GM12875 (cell line): Measurements from ENCODE around the gene ACER2.
A peak's percentile ranks its signal among the peaks of the same experiment; 100 is the strongest.

Source experiments
- H3K4me3 ChIP-seq: one replicate; pipeline ENCODE4 v1.5.1; 2011; ENCODE audit warnings: low read depth, low read length, control low read depth
- CTCF ChIP-seq: IDR thresholded peaks from 2 replicates; pipeline ENCODE4 v1.5.1; 2011; ENCODE audit warnings: low read depth, mild to moderate bottlenecking, control low read depth, inconsistent platforms, low read length, moderate library complexity, borderline replicate concordance; ENCODE audit not compliant: insufficient read depth

ACER2 gene

DNA sequence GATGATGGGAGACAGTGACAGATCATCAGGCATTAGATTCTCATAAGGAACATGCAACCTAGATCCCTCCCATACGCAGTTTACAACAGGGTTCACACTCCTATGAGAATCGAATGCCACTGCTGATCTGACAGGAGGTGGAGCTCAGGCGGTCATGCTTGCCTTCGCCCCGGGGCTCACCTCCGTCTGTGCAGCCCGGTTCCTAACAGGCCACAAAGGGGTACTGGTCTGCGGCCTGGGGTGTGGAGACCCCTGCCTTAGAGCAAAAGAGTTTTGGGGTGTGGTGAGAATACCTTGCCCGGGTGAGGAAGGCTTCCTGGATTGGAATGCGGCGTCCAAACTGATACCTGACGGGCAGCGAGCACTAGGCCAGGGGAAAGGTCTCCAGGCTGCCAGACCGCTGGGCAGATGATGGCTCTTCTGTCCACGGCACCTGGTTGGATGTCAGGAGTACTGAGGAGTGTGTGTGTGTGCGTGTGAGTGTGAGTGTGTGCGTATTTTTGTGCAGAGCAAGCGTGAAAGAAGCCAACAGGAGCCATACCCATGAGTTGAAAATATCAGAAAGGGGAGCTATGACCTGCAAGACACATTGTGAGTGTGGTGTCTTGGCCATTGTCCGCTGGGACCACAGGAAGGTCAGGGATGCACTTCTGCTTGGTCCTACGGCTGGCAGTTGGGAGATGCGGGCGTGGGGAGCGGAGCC, 55.4 kb downstream of the ACER2 start:
- TF ChIP-seq CTCF = no peak
- H3K4me3 ChIP-seq = peak overlapping the region; percentile 48

DNA sequence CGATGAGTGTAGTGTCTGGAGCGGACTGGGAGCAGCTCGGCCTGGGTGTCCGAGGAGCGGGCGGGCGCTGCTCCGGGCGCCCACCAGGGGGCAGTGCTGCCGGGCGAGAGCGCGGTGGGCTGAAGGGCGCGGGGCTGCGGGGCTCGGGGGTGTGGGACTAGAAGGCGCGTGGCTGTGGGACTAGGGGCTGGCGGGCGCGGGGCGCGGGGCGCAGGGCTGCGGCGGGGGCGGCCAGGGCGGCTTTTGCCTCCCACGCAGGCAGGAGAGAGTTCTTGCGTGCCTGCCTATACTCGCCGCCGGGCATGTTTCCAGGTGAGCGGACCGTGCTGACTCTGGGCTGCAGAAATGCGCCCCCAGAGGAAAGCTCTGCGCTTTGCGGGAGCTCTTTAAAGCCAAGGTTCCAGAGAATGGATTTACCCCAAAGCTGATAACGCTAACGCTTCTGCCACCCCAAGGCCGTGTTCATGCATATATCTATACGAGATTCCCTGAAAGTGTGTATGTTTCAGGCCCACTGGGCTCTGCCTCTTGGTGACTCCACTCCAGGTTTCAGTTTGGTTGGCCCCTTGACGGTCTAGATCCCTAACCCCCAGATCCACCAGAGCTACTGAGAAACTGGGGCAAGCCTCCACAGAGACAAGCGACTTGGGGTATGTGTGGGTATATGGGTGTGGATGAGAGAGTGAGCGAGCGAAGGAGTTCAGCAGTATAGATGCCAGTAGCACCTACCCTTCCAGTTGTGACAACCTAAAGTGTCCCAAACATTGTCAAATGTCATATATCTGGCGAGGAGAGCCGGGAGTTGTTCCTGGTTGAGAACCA, 56.2 kb downstream of the ACER2 start:
- peak overlapping the region; percentile 48 for H3K4me3 ChIP-seq
- TF ChIP-seq CTCF = peak; percentile 92

DNA sequence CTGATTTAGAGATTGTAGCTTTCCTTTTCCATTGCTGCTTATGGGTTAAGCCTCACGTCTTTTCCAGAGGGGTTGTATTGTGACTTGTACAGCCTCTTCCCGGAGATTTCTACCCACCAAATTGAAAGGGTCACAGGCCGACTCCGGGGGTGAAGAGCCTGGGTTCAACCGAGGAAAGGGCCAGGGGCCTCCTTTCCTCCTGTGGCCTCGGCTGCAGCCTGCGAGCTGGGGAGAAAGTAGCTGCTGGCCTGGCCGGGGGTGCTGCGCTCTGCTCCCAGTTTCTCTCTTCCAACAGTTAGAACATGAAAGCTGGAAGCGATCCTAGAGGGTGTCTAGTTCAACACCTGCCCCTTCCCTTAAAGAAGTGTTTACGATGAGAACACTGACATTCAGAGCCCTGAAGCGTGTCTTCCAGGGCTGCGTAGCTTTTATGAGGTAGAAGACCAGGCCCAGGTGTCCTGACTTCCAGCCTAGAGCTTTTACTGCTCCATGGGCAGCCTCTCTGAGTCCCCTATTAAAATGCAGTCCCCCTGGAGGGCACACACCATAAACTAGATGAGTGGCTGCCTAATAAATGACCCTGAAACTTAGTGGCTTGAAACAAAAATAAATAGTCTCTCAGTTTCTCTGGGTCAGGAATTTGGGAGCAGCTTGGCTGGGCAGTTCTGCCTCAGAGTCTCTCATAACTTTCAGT, 56.9 kb downstream of the ACER2 start:
- no peak for TF ChIP-seq CTCF
- no peak overlapping the region for H3K4me3 ChIP-seq

DNA sequence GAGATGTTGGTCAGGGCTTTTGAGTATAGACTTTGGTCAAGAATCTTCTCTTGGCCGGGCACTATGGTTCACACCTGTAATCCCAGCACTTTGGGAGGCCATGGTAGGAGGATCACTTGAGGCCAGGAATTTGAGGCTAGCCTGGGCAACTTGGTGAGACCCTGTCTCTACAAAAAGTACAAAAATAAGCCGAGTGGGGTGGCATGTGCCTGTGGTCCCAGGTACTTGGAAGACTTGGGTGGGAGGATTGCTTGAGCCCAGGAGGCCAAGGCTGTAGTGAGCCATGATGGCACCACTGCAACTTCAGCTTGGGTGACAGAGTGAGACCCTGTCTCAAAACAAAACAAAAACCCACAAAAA, 57.5 kb downstream of the ACER2 start:
- no peak for TF ChIP-seq CTCF
- no peak overlapping the region for H3K4me3 ChIP-seq

- TF ChIP-seq CTCF = no peak
Measured at GRCh38 chr9:19469271-19469670, 60.5 kb downstream of the ACER2 start.

DNA sequence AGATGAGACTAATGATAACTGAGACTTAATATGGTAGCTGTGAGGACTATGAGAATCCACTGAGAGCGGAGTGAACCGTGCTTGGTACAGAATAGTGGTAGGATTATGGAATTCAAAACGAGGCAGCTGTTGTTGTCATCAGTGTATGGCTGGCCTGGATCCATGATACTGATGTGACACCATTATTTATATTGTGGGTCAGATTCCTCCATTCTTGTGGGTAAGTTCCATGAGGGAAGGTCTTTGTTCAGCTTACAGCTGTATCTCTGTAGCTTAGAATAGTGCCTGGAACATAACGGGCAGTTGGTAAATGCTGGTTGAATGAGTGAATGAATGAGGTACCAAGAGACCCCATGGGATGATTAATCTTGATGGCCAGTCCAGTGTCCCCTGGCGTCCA, 61.8 kb downstream of the ACER2 start:
- TF ChIP-seq CTCF = no peak
- no peak overlapping the region for H3K4me3 ChIP-seq

More at GRCh38 chr9:19469271-19469670, 60.5 kb downstream of the ACER2 start:
- H3K4me3 ChIP-seq = no peak overlapping the region
